GM12865 (cell line): ENCODE data around the gene ATXN1.

ENCODE experiments used
- DNase-seq: peaks from one replicate; pipeline ENCODE4 v3.0.0; 2010; ENCODE audit warnings: low read depth
- H3K4me3 ChIP-seq: 2 replicates; pipeline ENCODE4 v1.5.1; 2011; ENCODE audit warnings: mild to moderate bottlenecking, low read depth, low read length, control low read depth
- CTCF ChIP-seq: IDR thresholded peaks from 2 replicates; pipeline ENCODE4 v1.5.1; 2011; ENCODE audit warnings: low read length, control low read depth, low read depth, inconsistent platforms; ENCODE audit not compliant: insufficient read depth; ENCODE audit errors: missing control alignments

The ATXN1 gene

GRCh38 chr6:16683641-16684194 is 77.5 kb downstream of the ATXN1 start:
- TF ChIP-seq CTCF: no peak
- DNase-seq: no peak
- H3K4me3 ChIP-seq: no peak overlapping the region

- TF ChIP-seq CTCF: no peak
- no peak for DNase-seq
- H3K4me3 ChIP-seq: no peak overlapping the region
Measured at GRCh38 chr6:16681260-16681873, 79.9 kb downstream of the ATXN1 start.

- TF ChIP-seq CTCF: no peak
- H3K4me3 ChIP-seq: no peak overlapping the region
- no peak for DNase-seq
Measured at GRCh38 chr6:16679050-16679449, 82.2 kb downstream of the ATXN1 start.

GRCh38 chr6:16677458-16677857 is 83.8 kb downstream of the ATXN1 start:
- DNase-seq: no peak
- H3K4me3 ChIP-seq: no peak overlapping the region
- no peak for TF ChIP-seq CTCF

- H3K4me3 ChIP-seq: no peak overlapping the region
- no peak for TF ChIP-seq CTCF
- no peak for DNase-seq
Measured at GRCh38 chr6:16676978-16677377, 84.3 kb downstream of the ATXN1 start.

GRCh38 chr6:16676376-16676775 is 84.9 kb downstream of the ATXN1 start:
- no peak for DNase-seq
- no peak overlapping the region for H3K4me3 ChIP-seq
- no peak for TF ChIP-seq CTCF
